Mesenchymal stem cell (in vitro differentiated cells and primary cell): Measurements from ENCODE around the gene ERFL.

Experiments
- DNase-seq: peaks from one replicate; pipeline ENCODE4 v3.0.0-alpha.2; 2013
- H2AFZ ChIP-seq: one replicate; pipeline ENCODE4 v1.6.1; 2013; ENCODE audit warnings: low read depth, mild to moderate bottlenecking, control low read depth, inconsistent platforms, low read length, moderate library complexity
- H2AK5ac ChIP-seq: 2 replicates; pipeline ENCODE4 v1.6.1; 2013; ENCODE audit warnings: low read length, moderate library complexity, mild to moderate bottlenecking, inconsistent platforms; ENCODE audit not compliant: severe bottlenecking
- H2BK120ac ChIP-seq: one replicate; pipeline ENCODE4 v1.6.1; 2013; ENCODE audit warnings: low read depth, mild to moderate bottlenecking, inconsistent platforms, low read length, moderate library complexity
- H2BK12ac ChIP-seq, 2 experiments: one replicate each; pipeline ENCODE4 v1.6.1; 2013; ENCODE audit warnings: inconsistent platforms in 2 of 2, low read length in 2 of 2, mild to moderate bottlenecking in 2 of 2, moderate library complexity in 2 of 2, control low read depth in 1 of 2
- H2BK15ac ChIP-seq: one replicate; pipeline ENCODE4 v1.6.1; 2013; ENCODE audit warnings: mild to moderate bottlenecking, low read depth, inconsistent platforms; ENCODE audit not compliant: poor library complexity, severe bottlenecking
- H2BK5ac ChIP-seq: 2 replicates; pipeline ENCODE4 v1.6.1; 2013; ENCODE audit warnings: low read depth, mild to moderate bottlenecking, low read length, control low read depth, inconsistent platforms; ENCODE audit not compliant: poor library complexity, severe bottlenecking
- H3K14ac ChIP-seq, 2 experiments: one replicate each; pipeline ENCODE4 v1.6.1; 2013; ENCODE audit warnings: inconsistent platforms in 2 of 2, low read length in 2 of 2, control low read depth in 1 of 2, mild to moderate bottlenecking in 1 of 2, moderate library complexity in 1 of 2
- H3K18ac ChIP-seq, 2 experiments: one replicate each; pipeline ENCODE4 v1.6.1; 2013; ENCODE audit warnings: inconsistent platforms in 2 of 2, low read length in 2 of 2, control low read depth in 1 of 2, low read depth in 1 of 2, mild to moderate bottlenecking in 1 of 2
- H3K23ac ChIP-seq, 2 experiments: one replicate each; pipeline ENCODE4 v1.6.1; 2013; ENCODE audit warnings: inconsistent platforms in 2 of 2, low read length in 2 of 2, mild to moderate bottlenecking in 2 of 2, moderate library complexity in 2 of 2, control low read depth in 1 of 2
- H3K27ac ChIP-seq: 2 replicates; pipeline ENCODE4 v1.5.1; 2013; ENCODE audit warnings: mild to moderate bottlenecking, moderate library complexity, low read length, control low read depth, inconsistent platforms; ENCODE audit not compliant: poor library complexity, severe bottlenecking
- H3K27me3 ChIP-seq, 2 experiments: 2 replicates each; pipeline versions ENCODE4 v1.6.1 to v1.7.0; 2013; ENCODE audit warnings: low read length in 2 of 2, mild to moderate bottlenecking in 2 of 2, moderate library complexity in 2 of 2, control low read depth in 1 of 2, inconsistent platforms in 1 of 2; ENCODE audit not compliant: control insufficient read depth in 1 of 2, insufficient read depth in 1 of 2
- H3K36me3 ChIP-seq, 2 experiments: 2 replicates each; pipeline versions ENCODE4 v1.6.1 to v1.7.0; 2013; ENCODE audit warnings: low read length in 2 of 2, control low read depth in 1 of 2, inconsistent platforms in 1 of 2, low read depth in 1 of 2, mild to moderate bottlenecking in 1 of 2; ENCODE audit not compliant: insufficient read depth in 2 of 2, control insufficient read depth in 1 of 2
- H3K4ac ChIP-seq, 2 experiments: one replicate each; pipeline ENCODE4 v1.6.1; 2013; ENCODE audit warnings: inconsistent platforms in 2 of 2, low read length in 2 of 2, mild to moderate bottlenecking in 2 of 2, moderate library complexity in 2 of 2, control low read depth in 1 of 2, low read depth in 1 of 2
- H3K4me1 ChIP-seq: 2 replicates; pipeline ENCODE4 v1.6.1; 2013; ENCODE audit warnings: low read depth, low read length, control low read depth; ENCODE audit not compliant: control insufficient read depth, insufficient read depth
- H3K4me2 ChIP-seq: 2 replicates; pipeline ENCODE4 v1.6.1; 2013; ENCODE audit warnings: low read length, mild to moderate bottlenecking, inconsistent platforms; ENCODE audit not compliant: poor library complexity, severe bottlenecking
- H3K4me3 ChIP-seq, 2 experiments: 2 replicates each; pipeline versions ENCODE4 v1.5.1 to v1.7.0; 2013; ENCODE audit warnings: low read length in 2 of 2, mild to moderate bottlenecking in 2 of 2, control low read depth in 1 of 2, low read depth in 1 of 2; ENCODE audit not compliant: insufficient read depth in 1 of 2
- H3K79me1 ChIP-seq: replicated peaks from 2 replicates; pipeline ENCODE4 v1.6.1; 2013; ENCODE audit warnings: mild to moderate bottlenecking, control low read depth, low read length, inconsistent platforms; ENCODE audit not compliant: poor library complexity, severe bottlenecking
- H3K9ac ChIP-seq: 2 replicates; pipeline ENCODE4 v1.7.0; 2013; ENCODE audit warnings: mild to moderate bottlenecking, low read length, moderate library complexity
- H3K9me3 ChIP-seq: 2 replicates; pipeline ENCODE4 v1.7.0; 2013; ENCODE audit warnings: mild to moderate bottlenecking, low read length; ENCODE audit not compliant: control insufficient read depth
- H4K8ac ChIP-seq: one replicate; pipeline ENCODE4 v1.6.1; 2013; ENCODE audit warnings: inconsistent platforms, mild to moderate bottlenecking, low read length, moderate library complexity
- H4K91ac ChIP-seq: one replicate; pipeline ENCODE4 v1.6.1; 2013; ENCODE audit warnings: mild to moderate bottlenecking, low read length, inconsistent platforms
- WGBS: methylation state at CpG from one replicate; pipeline ENCODE4 v1.1.7; 2013; ENCODE audit warnings: mixed read lengths; 5-methylcytosine and 5-hydroxymethylcytosine counted together

Gene ERFL

DNA sequence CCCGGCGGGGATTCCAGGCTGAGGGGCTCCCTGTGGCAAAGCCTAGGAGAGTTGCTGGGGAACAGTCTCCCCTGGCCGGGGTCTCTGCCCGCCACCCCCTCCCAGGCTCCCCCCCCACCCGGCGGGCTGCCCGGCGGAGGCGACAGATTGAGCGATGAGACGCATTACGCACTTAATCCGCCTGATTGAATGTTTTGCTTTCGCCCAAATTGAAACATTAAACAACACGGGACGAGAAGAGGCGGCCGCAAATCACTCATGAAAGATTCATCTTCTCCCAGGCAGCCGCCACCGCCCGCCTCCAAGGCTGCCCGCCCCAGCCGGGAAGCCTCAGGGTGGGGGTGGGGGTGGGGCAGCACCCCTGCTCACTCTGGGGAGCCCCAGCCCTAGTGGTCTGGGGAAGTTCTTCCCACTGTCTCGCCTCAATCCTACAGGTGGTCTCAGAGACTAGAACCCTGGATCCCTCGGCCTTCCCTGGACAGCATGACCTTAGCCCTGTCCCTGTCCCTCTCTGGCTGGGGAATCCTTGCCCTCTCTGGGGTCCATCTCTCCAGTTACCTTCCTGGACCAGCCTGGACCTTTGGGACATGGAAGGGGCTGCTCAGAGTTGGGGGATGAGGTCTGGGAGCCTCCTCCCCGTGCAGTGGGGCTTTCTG, 7.6 kb upstream of the ERFL start:
- Histone ChIP-seq H3K9ac (no peak overlapping the region), H3K23ac (peak overlapping the region in 1 of 2 experiments; percentile 46), H3K27ac (no peak overlapping the region), H3K18ac (no peak overlapping the region), H3K27me3 (peaks cover 54 to 60% of the 10 kb centered on the region in 2 experiments), H2BK5ac (no peak overlapping the region), H3K4me1 (peaks cover 10% of the 10 kb centered on the region), H2BK120ac (no peak overlapping the region), H2BK15ac (no peak overlapping the region), H4K91ac (no peak overlapping the region), H3K14ac (no peak overlapping the region), H2AFZ (no peak overlapping the region), H4K8ac (no peak overlapping the region), H2AK5ac (no peak overlapping the region), H3K4ac (no peak overlapping the region), H3K4me3 (peak overlapping the region in 1 of 2 experiments; percentile 8), H3K79me1 (no peaks in the 10 kb centered on the region), H3K36me3 (no peaks in the 10 kb centered on the region), H2BK12ac (no peak overlapping the region), H3K4me2 (no peak overlapping the region), H3K9me3 (no peaks in the 10 kb centered on the region)
- DNase-seq: no peak
- WGBS: 50% methylated on average over 16 of the region's 26 CpGs

DNA sequence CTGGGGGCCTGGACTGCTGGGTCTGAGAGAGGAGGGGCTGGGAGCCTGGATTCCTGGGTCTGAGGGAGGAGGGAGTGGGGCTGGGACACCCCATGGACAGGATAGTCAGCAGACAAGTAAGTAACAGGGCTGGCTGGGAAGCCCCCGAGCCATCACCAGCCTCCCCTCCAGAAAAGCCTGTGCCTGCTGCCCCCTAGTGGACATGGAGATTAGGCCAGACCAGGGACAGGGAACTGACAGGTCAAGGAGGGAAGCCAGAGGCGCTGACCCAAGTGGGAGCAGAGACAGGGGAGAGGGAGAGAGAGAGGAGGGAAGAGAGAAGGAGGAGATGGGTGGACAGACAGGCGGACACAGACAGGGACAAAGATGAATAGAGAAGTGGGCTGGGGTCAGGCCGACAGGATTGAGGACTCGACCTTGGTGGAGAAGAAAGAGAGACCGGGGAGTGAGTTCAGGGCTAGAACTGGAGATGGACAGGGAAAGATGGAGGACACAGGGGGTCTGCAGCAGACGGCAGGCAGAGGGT, 6.7 kb upstream of the ERFL start:
- no peak overlapping the region for H3K4me3 ChIP-seq
- H3K4me2 ChIP-seq: no peak overlapping the region
- WGBS: 38% methylated on average over 6 of the region's 7 CpGs
- H2AFZ ChIP-seq: no peak overlapping the region
- H3K36me3 ChIP-seq: no peaks in the 10 kb centered on the region
- no peak overlapping the region for H3K23ac ChIP-seq
- H2BK120ac ChIP-seq: no peak overlapping the region
- H3K9ac ChIP-seq: no peak overlapping the region
- peak; percentile 69 for DNase-seq
- no peaks in the 10 kb centered on the region for H3K9me3 ChIP-seq
- no peak overlapping the region for H3K18ac ChIP-seq
- H3K4ac ChIP-seq: no peak overlapping the region
- H3K14ac ChIP-seq: no peak overlapping the region
- H3K4me1 ChIP-seq: peaks cover 3% of the 10 kb centered on the region
- no peaks in the 10 kb centered on the region for H3K79me1 ChIP-seq
- no peak overlapping the region for H2BK15ac ChIP-seq
- no peak overlapping the region for H4K8ac ChIP-seq
- H2BK5ac ChIP-seq: no peak overlapping the region
- no peak overlapping the region for H2BK12ac ChIP-seq
- H4K91ac ChIP-seq: no peak overlapping the region
- no peak overlapping the region for H2AK5ac ChIP-seq
- no peak overlapping the region for H3K27ac ChIP-seq
- peaks cover 64 to 70% of the 10 kb centered on the region in 2 experiments for H3K27me3 ChIP-seq

DNA sequence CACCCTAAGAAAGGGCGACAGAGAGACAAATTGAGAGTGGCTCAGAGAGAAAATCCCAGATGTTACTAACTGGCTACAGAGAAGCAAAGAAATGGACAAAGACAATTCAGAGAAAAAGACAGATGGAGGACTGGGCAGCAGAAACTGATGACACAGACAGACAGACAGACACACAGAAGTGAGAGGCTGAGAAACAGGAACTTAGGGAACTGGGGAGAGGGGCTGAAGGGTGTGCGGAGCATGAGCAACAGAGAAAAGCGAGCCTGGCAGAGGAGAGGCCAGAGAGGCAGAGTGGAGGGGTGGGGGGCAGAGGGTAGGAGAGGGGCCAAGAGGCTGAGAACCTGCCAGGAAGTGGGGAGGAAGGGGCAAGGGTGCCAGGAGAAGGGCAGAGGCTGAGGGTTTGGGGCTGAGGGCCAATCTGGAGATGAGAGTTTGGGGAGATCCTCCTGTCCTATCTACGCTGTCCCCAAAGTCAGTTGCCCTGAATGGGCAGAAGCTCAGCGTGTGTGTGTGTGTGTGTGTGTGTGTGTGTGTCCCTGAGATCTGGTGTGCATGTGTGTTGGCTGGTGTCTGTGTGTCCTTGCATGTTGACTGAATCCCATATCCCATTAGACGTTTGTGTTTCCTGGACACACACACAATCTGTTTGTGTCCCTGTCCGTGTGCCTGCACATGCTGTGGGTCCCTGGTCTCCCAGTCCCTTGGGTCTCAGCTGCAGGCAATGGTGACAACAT, 5.6 kb upstream of the ERFL start:
- Histone ChIP-seq H3K4me3 (no peak overlapping the region), H4K91ac (no peak overlapping the region), H3K23ac (peak overlapping the region in 1 of 2 experiments; percentile 74), H3K27ac (no peak overlapping the region), H3K27me3 (peaks cover 74 to 80% of the 10 kb centered on the region in 2 experiments), H3K4ac (no peak overlapping the region), H3K9me3 (no peaks in the 10 kb centered on the region), H2AK5ac (no peak overlapping the region), H3K36me3 (no peaks in the 10 kb centered on the region), H2BK5ac (no peak overlapping the region), H3K4me2 (no peak overlapping the region), H2BK120ac (no peak overlapping the region), H2AFZ (no peak overlapping the region), H3K14ac (no peak overlapping the region), H4K8ac (no peak overlapping the region), H3K18ac (no peak overlapping the region), H2BK12ac (no peak overlapping the region), H3K4me1 (peaks cover 8% of the 10 kb centered on the region), H2BK15ac (no peak overlapping the region), H3K79me1 (no peaks in the 10 kb centered on the region), H3K9ac (no peak overlapping the region)
- 57% methylated on average over 7 of the region's 7 CpGs for WGBS
- no peak for DNase-seq

DNA sequence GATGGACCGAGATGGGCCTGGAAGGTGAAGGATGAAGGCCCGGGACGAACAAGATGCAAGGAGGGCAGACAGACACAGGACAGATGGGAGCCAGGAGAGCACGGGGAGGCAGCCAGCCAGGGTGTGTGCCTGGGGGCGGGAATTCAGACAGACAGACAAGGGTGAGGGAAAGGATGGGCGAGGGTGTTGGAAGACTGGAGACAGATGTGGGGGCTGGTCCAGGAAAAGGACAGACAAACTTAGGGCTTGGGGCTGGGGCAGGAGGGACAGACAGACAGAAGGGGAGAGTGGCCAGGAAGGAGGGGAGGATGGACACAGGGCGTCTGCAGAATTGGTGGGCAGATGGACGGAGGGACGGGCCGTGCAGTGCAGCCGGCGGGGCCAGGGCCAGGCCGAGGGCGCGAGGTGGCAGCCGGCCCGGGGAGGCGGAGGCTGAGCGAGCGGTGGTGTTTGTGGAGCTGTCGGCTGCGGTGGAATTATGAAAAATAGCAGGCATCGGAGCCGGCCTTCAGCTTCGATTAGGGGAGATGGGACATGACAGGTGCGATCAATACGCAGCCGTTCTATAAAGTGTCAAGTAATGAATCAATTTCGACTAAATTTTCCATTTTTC, 4.6 kb upstream of the ERFL start:
- Histone ChIP-seq H3K79me1 (no peaks in the 10 kb centered on the region), H3K4me2 (no peak overlapping the region), H3K18ac (no peak overlapping the region), H3K4me1 (peaks cover 13% of the 10 kb centered on the region), H2AFZ (no peak overlapping the region), H4K8ac (no peak overlapping the region), H2BK5ac (no peak overlapping the region), H3K27ac (no peak overlapping the region), H3K4ac (no peak overlapping the region), H3K14ac (no peak overlapping the region), H3K4me3 (peak overlapping the region in 1 of 2 experiments; percentile 30), H2BK12ac (no peak overlapping the region), H3K27me3 (peaks cover 77 to 83% of the 10 kb centered on the region in 2 experiments), H2AK5ac (no peak overlapping the region), H3K9ac (no peak overlapping the region), H2BK120ac (no peak overlapping the region), H4K91ac (no peak overlapping the region), H2BK15ac (no peak overlapping the region), H3K23ac (no peak overlapping the region), H3K9me3 (no peaks in the 10 kb centered on the region), H3K36me3 (no peaks in the 10 kb centered on the region)
- DNase-seq: no peak
- WGBS: 51% methylated on average over 29 of the region's 29 CpGs
